ENCODE results near the gene HOXB13. TPM values are rescaled to one million over a fixed set of nuclear protein-coding genes. Genes with fewer than 3 reads are reported as not detected.

Gene HOXB13
- total and polyA plus RNA-seq, 2 experiments from 2014 or later: not detected

GRCh38 chr17:48678141-48678971 is 50.2 kb downstream of the HOXB13 start:
- Mint-ChIP-seq H3K4me1 (peaks cover 3% of the 10 kb centered on the region; the same call in 1 of the 3 replicates), H3K4me3 (peak overlapping the region; percentile 54), H3K27ac (no peak overlapping the region), H3K27me3 (ENCODE audit: insufficient read depth, low read depth, poor library complexity) (peaks cover 27% of the 10 kb centered on the region), H3K36me3 (ENCODE audit: low read depth) (no peaks in the 10 kb centered on the region), H3K9me3 (no peaks in the 10 kb centered on the region)
- Histone ChIP-seq H3K4me3 (peak overlapping the region; percentile 57), H3K4me1 (ENCODE audit: insufficient read depth) (no peaks in the 10 kb centered on the region), H2AFZ (peak overlapping the region; percentile 98), H3K9me2 (ENCODE audit: insufficient read depth) (no peaks in the 10 kb centered on the region), H3K36me3 (ENCODE audit: insufficient read depth) (no peaks in the 10 kb centered on the region), H3K4me2 (peak overlapping the region; percentile 88), H3F3A (replicated peaks; ENCODE audit: low read depth) (0 out of 2 replicates have a peak, but pooled peaks cover 4% of the 10 kb centered on the region), H3K27me3 (ENCODE audit: insufficient read depth) (peaks cover 70% of the 10 kb centered on the region), H3K79me2 (replicated peaks; ENCODE audit: insufficient read depth) (no peaks in the 10 kb centered on the region), H3K27ac (ENCODE audit: low read depth) (no peak overlapping the region), H4K20me1 (replicated peaks; ENCODE audit: insufficient read depth) (no peaks in the 10 kb centered on the region)
- TF ChIP-seq CTCF (conservative IDR thresholded peaks at IDR 0.05; ENCODE audit: low read depth in 2 of 2) (peak; percentile 89 to 97), REST (IDR thresholded peaks at IDR 0.05; ENCODE audit: unreplicated experiment) (no peak)
- peak; percentile 96 for ATAC-seq
- peak; percentile 91 for DNase-seq (ENCODE audit: low spot score)

GRCh38 chr17:48676963-48677558 is 51.5 kb downstream of the HOXB13 start:
- H3K27me3 ChIP-seq (ENCODE audit: insufficient read depth): peaks cover 76% of the 10 kb centered on the region
- no peak for ATAC-seq
- TF ChIP-seq CTCF (conservative IDR thresholded peaks at IDR 0.05; ENCODE audit: low read depth in 2 of 2) (no peak), REST (IDR thresholded peaks at IDR 0.05; ENCODE audit: unreplicated experiment) (no peak), EZH2 (IDR thresholded peaks at IDR 0.05; ENCODE audit: low read depth, unreplicated experiment) (no peak), ZNF114 (CRISPR knock-in tag; IDR thresholded peaks at IDR 0.05) (no peak), ETS1 (IDR thresholded peaks at IDR 0.05) (no peak), NANOG (IDR thresholded peaks at IDR 0.05; ENCODE audit: borderline replicate concordance) (no peak), POLR2AphosphoS5 (IDR thresholded peaks at IDR 0.05; ENCODE audit: low read depth) (no peak), JUNB (IDR thresholded peaks at IDR 0.05; ENCODE audit: unreplicated experiment) (no peak), CREB1 (CRISPR knock-in tag; IDR thresholded peaks at IDR 0.05; ENCODE audit: low read depth) (no peak)

More at GRCh38 chr17:48676963-48677558, 51.5 kb downstream of the HOXB13 start:
- Mint-ChIP-seq H3K4me3 (no peak overlapping the region), H3K27ac (no peak overlapping the region), H3K4me1 (peaks cover 6% of the 10 kb centered on the region; the same call in 1 of the 3 replicates), H3K9me3 (no peaks in the 10 kb centered on the region), H3K27me3 (ENCODE audit: insufficient read depth, low read depth, poor library complexity) (peaks cover 29% of the 10 kb centered on the region), H3K36me3 (ENCODE audit: low read depth) (no peaks in the 10 kb centered on the region)
- Histone ChIP-seq H3K9me2 (ENCODE audit: insufficient read depth) (no peaks in the 10 kb centered on the region), H3K4me3 (no peak overlapping the region), H3F3A (replicated peaks; ENCODE audit: low read depth) (0 out of 2 replicates have a peak, but pooled peaks cover 4% of the 10 kb centered on the region), H4K20me1 (replicated peaks; ENCODE audit: insufficient read depth) (no peaks in the 10 kb centered on the region), H2AFZ (no peak overlapping the region), H3K79me2 (replicated peaks; ENCODE audit: insufficient read depth) (no peaks in the 10 kb centered on the region), H3K36me3 (ENCODE audit: insufficient read depth) (no peaks in the 10 kb centered on the region), H3K4me2 (no peak overlapping the region), H3K4me1 (ENCODE audit: insufficient read depth) (no peaks in the 10 kb centered on the region), H3K27ac (ENCODE audit: low read depth) (no peak overlapping the region)
- peak; percentile 27 for DNase-seq (ENCODE audit: low spot score)

Data from GM23338 (cell line).